RKO (cell line): ENCODE data around the gene HJURP.

Experiments
- DNase-seq: peaks from one replicate; pipeline ENCODE4 v3.0.0-alpha.2; 2016; ENCODE audit warnings: low spot score

HJURP gene

DNA sequence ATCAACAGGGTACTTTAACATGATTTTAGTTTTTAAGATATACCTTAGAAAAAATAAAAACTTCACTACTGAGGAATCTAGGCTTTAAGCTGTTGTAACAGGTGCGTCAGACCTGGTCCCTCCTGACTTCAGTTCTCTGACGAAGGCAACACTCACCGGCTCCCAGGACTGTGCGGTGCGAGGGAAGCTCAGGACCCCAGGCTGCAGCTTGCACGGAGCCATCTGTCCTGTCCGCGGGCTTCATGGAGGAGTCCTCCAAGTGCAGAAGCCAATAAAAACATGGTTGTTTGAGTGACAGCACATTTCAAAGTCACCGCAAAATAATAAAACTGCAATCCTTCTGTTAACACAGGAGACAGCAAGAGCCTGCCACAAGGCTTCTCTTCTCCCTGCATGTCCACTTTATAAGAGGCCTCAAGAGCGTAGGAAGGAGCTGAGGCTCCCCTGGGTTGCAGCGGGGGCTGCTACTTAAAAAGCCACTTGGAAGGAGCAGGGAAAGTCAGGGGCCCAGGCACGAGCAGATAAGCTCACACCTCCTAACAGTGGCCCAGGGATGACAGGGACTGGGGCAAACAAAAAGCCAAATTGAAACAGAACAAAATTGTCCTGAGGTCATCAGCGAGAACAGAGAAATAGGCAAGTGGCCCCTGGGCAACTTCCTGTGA is 4.6 kb downstream of the HJURP start:
- no peak for DNase-seq

DNA sequence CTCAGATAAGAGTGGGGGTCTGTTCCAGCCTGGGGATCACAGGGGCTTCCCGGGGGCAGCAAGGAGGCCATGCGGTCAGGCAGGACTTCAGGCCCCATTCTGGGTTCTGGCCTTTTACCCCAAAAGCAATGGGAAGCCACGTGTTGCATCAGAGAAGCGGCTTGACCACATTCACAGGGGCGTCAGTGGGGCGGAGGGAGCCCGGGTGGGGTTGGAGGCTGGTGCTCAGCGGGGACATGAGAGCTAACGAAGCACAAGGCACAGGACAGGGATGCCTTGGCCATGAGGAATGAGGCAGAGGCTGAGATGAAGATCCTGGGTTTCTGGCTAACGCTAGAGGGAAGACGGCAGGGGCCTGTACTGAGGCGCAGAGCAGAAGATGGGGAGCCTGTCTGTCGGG is 6.1 kb downstream of the HJURP start:
- DNase-seq = no peak

DNA sequence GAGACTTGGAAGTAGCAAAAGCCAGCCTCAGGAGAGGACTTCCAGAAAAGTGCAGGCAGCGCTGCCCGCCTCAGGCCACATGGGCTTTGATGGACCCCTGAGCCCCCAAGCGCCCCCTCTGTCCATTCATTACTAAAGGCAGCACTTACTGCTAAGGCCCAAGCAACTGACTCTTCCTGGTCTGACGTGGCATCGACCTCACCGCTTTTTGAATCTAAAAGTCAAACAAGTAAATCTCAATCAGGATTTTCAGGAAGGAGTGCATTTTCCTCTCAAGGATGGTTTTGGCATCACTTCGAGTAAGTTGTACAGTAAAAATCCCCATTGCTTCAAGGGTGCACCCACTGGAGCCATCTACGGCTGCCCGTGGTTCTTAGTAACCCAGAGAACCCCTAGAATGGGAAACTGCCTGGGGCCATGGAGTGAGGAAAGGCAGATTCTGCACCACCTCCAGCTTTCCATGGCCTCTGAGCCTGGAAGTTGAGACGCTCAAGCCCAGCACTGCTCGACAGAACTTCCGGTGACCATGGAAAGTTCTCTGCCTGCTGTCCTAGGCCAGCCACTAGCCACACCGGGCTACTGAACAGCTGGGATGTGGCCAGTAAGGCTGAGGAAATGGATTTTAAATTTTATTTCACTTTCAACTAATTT is 7.0 kb downstream of the HJURP start:
- no peak for DNase-seq

DNA sequence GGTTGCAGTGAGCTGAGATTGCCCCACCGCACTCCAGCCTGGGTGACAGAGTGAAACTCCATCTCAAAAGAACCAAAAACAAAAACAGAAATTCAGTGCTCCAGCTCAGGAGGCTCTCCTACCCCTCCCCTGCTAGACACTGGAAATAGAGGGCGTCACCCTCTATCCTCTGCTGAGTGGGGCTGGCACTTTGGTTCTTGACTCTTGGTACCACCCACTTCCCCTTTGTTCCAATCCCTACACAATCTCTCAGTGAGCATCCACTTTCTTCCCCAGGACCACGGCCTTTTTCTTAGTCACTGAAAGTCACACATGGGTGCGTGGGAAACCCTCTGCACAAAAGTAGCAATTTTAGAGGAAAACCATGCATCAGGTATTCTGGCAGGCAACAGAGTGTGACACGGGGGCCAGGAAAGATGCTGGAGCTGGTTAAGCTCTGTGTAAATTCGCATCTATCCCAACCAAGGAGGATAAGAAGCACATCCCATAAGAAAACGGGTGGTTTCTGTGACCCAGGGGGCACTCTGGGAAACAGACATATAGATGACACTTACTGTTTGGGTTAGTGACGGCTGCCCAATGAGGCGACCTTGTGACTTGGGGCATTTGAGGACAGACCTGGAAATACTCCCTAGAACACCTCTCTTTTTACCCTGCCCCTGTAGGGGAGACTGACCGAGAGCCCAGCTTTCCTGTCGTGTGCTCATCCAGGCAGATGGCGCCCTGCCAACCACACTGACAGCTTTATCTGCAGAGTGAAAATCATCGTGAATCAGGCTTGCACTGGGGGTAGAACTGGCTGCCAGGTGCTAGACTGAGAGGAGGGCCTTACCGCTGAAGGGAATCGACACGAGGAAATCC is 7.7 kb downstream of the HJURP start:
- no peak for DNase-seq

DNA sequence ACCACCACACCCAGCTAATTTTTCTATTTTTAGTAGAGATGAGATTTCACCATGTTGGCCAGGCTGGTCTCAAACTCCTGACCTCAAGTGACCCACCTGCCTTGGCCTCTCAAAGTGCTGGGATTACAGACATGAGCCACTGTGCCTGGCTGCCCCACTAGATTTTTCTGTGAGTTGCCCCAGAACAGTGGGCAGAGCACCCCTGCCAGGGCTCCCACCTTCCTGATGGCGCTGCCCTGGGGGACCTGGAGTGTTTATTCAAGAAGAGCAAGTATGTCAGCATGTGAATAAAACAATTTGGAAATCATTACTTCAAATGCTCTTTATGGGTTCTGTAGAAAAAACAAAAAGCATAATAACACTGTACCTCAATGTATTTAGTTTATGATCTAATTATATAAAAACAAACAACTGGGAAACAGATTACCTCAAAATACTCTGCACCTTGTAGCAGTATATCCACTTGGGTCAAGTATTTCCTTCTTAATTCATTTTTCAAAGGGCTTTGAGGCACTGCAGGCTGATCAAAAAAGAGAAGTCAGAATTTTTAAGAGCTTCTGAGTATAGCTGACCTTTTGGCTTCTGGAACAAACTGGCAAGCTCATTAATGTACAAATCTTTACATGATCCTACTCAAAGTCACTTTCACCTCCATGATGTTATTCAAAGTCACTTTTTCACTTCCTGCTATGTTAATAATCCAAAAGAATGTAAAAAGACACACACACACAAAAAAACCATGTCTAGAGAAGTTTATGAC is 8.9 kb downstream of the HJURP start:
- DNase-seq = no peak

DNA sequence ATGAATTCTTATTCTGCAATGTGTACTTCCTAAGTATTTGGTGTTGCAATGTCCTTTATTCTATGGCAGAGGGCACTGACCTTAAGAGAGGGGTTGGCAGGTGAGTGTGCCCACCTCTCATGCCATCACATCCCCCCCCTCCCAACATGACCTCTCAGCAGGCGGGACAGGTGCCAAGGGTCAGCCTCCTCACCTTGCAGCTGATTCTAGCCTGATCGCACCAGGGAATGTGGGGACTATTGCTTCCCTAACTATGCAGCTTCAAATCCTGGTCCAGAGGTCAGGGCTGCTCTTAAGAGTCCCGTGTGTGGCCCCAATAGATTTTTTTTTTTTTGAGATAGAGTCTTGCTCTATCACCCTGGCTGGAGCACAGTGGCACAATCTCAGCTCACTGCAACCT is 9.5 kb downstream of the HJURP start:
- no peak for DNase-seq

DNA sequence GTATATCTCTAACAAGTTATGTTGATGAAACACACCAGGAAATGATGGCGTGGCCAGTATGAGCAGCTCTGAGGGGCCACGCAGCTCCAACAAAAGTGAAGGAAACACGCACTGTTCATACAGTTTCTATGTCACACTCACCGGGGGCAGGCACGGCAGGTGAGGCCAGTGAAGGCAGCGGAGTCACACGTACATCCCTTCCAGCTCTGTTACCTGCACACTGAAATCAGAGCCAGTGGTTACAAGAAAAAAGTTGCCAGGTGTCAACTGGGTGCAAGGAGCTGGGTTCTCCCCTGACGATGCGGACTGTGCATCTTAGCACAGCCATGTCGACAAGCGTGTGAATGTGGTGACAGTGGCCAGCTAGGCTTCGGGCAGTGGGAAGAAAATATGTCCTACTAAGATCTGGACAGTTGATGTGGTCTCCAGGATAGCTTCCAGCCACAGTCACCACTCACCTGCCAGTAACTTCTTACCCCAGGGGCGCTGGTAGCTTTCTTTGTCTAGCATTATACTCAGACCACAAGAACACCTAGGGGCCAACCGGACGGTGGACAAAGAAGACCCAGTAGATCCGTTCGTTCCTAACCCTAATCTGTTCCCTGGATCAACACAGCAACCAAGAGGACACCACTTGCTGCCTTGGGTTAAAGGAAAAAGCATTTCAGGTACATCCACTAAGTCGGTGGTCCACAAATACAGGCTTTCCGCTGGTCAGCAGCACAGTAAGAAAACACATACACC is 10.1 kb downstream of the HJURP start:
- DNase-seq = no peak

DNA sequence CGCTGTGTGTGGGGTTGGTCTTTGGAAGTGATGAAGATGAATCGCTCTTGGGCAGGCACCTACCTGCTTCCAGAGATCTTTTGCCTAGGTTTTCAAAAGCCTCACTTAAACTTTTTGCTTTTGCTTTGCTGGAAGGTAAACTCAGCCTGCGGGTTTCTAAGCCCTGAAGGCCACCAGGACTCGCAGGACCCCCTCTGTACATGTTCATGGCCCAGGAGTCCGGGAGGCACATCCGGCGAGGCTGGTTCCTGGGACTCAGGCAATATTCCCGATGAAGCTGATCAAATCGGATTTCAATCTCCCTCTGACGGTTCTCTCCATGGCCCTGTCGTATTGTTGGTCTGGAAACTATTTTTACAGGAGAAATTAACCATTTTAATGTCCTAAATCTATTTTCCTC is 13.2 kb downstream of the HJURP start:
- DNase-seq = no peak

DNA sequence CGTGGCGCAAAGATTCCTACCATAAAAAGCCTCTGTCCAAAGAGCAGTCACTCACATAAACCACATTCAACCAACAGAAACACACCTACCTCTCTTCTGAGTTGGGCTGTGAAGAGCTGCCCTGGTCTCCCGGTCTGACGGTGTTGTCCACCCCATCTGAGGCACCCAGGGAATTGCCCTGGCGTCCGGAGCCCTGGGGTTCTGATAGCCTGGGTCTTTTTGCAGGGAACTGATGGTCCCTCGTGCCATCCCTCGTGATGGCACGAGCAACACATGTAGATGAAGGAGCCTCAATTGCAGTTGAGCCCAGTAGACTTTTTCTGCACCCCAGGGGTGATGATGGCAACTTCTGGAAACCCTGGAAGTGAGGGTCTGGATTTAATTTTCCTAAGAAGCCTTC is 13.8 kb downstream of the HJURP start:
- no peak for DNase-seq

DNA sequence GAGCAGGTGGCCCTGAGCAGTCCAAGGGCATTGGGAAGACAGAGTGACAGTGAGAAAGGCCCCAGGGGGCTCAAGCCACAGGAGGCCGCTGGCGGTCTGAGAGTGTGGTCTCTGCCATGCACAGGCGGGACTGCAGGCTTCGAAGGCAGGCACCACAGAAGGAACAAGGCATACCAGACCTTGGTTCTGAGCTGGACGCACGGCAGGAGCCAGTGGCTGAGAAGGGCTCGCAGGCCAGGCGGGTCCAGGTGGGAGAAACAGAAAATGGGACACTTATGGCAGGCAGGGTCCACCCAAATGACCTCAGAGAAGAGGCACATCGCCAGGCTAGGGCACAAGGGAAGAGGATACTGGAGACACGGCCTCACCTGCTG is 14.9 kb downstream of the HJURP start:
- DNase-seq = no peak

DNA sequence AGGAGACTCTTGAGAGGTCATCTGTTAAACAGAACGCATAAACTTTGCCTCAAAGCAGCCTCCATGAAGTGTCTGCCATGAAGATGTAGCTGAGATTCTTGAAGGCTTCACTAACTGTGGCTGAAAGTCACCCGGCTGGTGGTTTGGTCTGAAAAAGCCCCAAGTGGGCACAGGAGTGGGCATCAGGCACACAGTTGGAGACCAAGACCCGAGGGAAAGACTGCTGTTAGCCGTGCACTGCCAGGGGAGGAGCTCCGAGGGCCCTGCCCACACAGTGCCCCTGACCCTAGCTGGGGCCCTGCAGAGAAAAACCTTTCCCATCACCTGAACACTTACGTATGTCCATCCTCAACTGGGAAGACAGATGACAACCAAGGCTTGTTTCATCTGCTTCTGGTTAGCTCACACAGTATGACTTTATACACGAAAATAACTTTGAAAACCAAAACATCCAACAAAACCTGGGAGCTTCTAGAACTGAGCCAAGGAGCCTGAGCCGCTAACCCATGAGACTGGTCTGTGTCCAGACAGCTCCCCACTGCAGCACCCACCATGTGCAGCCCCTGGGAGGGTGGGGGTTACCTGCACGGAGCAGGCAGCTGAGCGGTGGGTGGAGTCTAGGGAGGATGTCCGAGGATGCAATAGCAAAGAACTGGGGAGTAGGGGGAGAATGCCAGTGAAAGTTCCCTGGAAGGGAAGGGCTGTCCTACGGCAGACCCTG is 15.4 kb downstream of the HJURP start:
- DNase-seq = no peak

DNA sequence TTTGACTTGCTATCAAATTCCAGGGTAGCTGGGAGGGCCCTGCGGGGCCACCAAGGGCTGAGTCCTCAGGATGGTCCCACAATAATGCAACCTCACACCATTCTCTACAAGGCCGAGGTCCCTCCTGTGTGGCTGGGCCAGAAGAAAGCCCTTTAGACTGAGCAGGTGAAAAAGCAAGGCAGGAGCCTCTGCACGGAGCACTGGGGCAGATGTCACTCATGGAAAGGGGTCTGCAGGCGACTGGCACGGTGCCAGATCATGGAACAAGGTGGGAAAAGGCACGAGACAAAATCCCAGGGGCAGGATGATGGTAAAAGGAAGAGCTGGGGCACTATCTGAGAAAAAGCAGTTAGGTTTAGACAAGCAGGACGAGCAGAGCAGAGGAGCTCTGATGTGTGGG is 16.1 kb downstream of the HJURP start:
- no peak for DNase-seq

DNA sequence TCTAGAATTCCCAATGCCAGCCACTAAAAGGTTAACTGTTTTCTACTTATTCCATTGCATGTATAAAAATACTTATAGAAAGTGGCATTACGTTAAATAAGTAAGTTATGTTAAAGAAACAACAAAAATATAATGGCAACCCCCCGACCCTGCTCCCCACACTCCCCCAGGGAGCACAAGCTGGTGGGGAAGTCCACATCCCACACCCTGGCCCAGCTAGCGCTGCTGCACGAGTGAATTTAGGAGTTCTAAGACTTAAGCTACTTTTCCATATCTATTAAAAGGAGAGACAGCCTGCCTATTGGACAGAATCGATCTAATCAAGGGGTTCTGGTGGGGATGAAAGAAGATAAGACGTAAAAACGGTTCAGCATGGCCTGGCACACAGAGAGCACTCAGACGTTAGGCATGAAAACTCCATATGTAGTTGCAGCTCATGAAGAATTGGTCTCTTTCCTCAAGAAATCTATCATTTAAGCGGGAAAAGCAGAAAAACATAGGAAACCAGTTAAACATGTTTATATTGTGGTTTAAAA is 16.6 kb downstream of the HJURP start:
- DNase-seq = no peak

DNA sequence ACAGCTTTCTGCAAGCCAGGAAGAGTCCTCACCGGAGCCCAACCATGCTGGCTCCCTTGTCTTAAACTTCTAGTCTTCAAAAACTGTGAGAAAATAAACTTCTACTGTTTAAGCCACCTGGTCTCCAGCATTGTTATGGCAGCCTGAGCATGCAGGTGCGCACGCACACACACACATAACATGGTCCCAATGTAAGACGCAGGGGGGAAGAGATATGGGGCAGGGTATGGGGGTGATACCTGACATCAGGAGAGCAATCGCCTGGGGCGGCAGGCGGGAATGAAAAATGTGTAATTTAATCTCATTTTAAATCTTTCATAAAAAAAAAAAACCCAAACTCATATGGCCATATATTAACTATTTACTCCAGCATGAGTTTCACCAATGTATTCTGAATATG is 18.0 kb downstream of the HJURP start:
- DNase-seq = no peak

DNA sequence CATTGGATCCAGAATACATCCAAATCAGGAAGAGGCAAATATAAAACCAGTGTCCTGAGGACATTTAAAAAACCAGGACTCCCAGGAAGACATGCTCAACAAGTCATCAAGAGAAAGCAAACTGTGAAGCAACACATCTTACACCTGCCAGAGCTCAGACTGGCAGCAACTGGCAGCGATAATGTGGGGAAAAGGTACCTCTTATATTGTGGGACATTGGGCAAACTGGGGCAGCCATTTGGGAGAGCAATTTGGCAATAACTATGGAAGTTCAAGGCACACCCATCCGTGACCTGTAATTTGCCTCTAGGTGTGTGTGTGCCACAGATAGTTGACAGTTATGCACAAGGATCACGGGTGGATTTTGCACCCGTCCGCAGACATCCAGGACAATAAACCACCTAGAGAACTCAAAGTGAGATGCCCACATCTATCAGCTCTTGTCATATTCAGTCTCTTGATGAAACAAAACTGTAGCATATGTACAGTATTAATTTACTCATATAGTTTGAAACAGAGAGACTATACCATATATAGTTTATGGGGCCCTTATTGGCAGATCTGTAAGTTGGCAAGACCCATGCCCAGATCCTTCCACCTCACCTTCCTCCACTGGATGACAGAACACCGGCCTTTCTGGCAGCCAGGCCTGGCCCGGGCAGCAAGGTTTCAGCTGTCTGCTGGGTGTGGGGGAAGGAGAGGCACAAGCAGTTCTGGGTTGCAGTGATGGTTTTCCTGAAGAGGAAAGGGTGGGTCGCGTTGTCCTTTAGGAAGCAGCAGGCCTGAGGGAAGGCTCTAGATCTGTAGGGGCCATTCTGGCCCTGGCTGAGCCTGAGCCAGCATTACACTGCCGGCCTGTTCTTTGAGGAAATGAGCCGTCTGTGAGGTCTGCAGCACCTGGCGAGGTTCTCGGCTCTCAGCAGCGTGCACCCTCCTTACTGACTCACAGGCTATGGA is 18.8 kb downstream of the HJURP start:
- no peak for DNase-seq

DNA sequence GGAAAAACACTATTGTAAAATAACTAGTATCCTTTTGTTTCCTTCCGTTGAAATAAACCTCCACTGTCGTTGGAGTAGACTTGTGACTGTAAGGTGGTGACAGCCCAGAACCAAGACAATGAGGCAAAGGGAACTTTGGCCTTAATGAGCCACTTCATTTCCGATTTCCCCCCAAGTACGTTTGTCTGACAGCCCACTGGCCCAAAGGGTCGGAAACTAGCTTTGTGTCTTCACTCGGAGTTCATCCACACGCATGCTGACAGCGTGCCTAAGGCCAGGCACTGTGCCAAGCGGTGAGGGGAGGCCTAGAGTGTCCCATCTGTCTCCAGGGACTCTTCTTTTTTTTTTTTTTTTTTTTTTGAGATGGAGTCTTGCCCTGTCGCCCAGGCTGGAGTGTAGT is 21.0 kb downstream of the HJURP start:
- no peak for DNase-seq

DNA sequence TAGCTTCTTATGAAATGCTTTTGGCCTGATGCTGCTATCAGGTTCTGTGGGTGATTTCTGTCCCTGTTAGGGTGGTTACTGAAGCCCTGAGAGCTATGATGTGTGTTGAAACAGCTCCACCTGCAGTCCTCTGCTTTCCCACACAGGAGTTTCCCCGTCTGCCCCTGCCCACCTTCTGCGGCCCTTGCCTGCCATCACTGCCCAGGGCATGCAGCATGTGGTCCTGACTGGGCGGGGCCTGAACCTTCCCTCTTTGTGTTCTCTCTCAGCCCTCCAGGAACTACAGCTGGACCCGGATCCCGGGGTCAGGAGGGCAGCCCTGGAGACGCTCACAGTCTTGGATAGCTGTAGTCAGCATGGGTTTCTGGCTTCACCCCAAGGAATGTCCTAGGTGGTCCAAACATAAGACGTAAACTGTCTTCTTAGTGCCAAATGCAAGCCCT is 21.4 kb downstream of the HJURP start:
- peak; percentile 32 for DNase-seq

DNA sequence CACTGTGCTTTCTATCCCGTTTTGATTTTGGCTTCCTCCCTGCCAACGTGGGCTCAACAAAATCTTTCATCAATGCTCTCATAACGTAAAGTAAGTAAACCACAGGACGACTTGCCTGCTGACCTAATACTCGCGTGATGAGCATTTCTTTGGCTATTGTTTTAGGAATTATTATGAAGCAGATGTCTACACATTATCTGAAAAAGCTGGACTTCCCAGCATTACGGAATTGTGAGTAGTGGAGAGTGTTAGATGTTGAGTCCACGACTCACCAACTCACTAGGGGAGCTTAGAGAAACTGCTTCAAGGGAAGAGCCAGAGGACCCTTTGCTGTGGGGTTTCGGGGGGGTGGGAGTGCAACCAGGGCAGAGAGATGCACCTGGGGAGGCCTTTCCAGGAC is 21.9 kb downstream of the HJURP start:
- DNase-seq = no peak

DNA sequence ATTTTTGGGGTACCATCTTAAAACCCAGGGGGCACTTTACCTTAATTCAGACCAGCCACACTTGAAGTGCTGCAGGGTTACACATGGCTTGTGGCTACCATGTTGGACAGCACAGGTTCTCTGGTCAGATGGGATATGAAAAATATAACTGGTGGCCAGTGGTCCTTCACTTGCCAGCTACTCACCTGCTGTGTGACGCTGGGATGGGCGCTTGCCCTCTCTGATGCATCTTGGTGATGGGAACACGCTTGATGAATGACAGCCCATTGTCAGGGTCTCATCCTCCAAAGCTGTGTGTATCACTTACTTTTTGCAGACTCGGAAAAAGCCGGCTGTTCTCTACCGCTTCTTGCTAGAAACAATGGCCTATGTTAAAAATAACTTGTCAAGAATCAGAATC is 22.5 kb downstream of the HJURP start:
- DNase-seq = no peak
